Neuronal stem cell (in vitro differentiated cells): ENCODE results near the gene CDC40.

ENCODE experiments used
- DNase-seq: peaks from one replicate; pipeline ENCODE4 v3.0.0-alpha.2; 2013; ENCODE audit warnings: low spot score
- H2AFZ ChIP-seq: one replicate; pipeline ENCODE4 v1.6.1; 2013; ENCODE audit warnings: mild to moderate bottlenecking, low read length, inconsistent platforms
- H2AK5ac ChIP-seq: 2 replicates; pipeline ENCODE4 v1.6.1; 2013; ENCODE audit warnings: low read depth, mild to moderate bottlenecking, inconsistent platforms, low read length, moderate library complexity, mixed read lengths
- H2BK120ac ChIP-seq: 2 replicates; pipeline ENCODE4 v1.6.1; 2013; ENCODE audit warnings: low read depth, mild to moderate bottlenecking, inconsistent platforms, low read length, moderate library complexity, mixed read lengths
- H2BK12ac ChIP-seq: one replicate; pipeline ENCODE4 v1.6.1; 2013; ENCODE audit warnings: low read length, inconsistent platforms
- H2BK15ac ChIP-seq: 2 replicates; pipeline ENCODE4 v1.6.1; 2013; ENCODE audit warnings: mild to moderate bottlenecking, low read length, inconsistent platforms, mixed read lengths
- H2BK5ac ChIP-seq: one replicate; pipeline ENCODE4 v1.6.1; 2013; ENCODE audit warnings: inconsistent platforms, mild to moderate bottlenecking, low read length, moderate library complexity
- H3K14ac ChIP-seq: one replicate; pipeline ENCODE4 v1.6.1; 2013; ENCODE audit warnings: low read length, inconsistent platforms
- H3K18ac ChIP-seq: 2 replicates; pipeline ENCODE4 v1.6.1; 2013; ENCODE audit warnings: low read length, inconsistent platforms
- H3K23ac ChIP-seq: 2 replicates; pipeline ENCODE4 v1.6.1; 2013; ENCODE audit warnings: low read depth, mild to moderate bottlenecking, mixed read lengths, low read length, inconsistent platforms; ENCODE audit not compliant: poor library complexity
- H3K27ac ChIP-seq: replicated peaks from 3 replicates; pipeline ENCODE4 v1.5.1; 2013; ENCODE audit warnings: low read length, inconsistent platforms
- H3K27me3 ChIP-seq, 3 experiments: 2 replicates each; pipeline ENCODE4 v1.6.1; 2013; ENCODE audit warnings: low read length in 3 of 3, mild to moderate bottlenecking in 2 of 3, inconsistent platforms in 1 of 3, low read depth in 1 of 3, mixed read lengths in 1 of 3, moderate library complexity in 1 of 3; ENCODE audit not compliant: control insufficient read depth in 3 of 3, insufficient read depth in 3 of 3
- H3K36me3 ChIP-seq, 2 donors: replicated peaks in 1 of 2; 2 replicates each; pipeline ENCODE4 v1.6.1; 2013; ENCODE audit warnings: low read length in 2 of 2; ENCODE audit not compliant: control insufficient read depth in 2 of 2, insufficient read depth in 2 of 2
- H3K4ac ChIP-seq: 2 replicates; pipeline ENCODE4 v1.6.1; 2013; ENCODE audit warnings: inconsistent platforms, mild to moderate bottlenecking, low read length, moderate library complexity
- H3K4me1 ChIP-seq, 2 donors: 1 replicate in 1 of 2; 2 replicates in 1 of 2; pipeline ENCODE4 v1.6.1; 2013; ENCODE audit warnings: low read length in 2 of 2, low read depth in 1 of 2; ENCODE audit not compliant: control insufficient read depth in 2 of 2, insufficient read depth in 1 of 2
- H3K4me2 ChIP-seq: one replicate; pipeline ENCODE4 v1.6.1; 2013; ENCODE audit warnings: mild to moderate bottlenecking, low read length, inconsistent platforms; ENCODE audit not compliant: insufficient read depth, poor library complexity, severe bottlenecking
- H3K4me3 ChIP-seq, 2 donors: 2 replicates each; pipeline ENCODE4 v1.5.1; 2013; ENCODE audit warnings: low read length in 2 of 2, mild to moderate bottlenecking in 2 of 2, inconsistent platforms in 1 of 2, moderate library complexity in 1 of 2
- H3K79me1 ChIP-seq: one replicate; pipeline ENCODE4 v1.6.1; 2013; ENCODE audit warnings: low read depth, mild to moderate bottlenecking, inconsistent platforms, low read length, moderate library complexity
- H3K9ac ChIP-seq: one replicate; pipeline ENCODE4 v1.6.1; 2013; ENCODE audit warnings: mild to moderate bottlenecking, low read depth, low read length, inconsistent platforms; ENCODE audit not compliant: poor library complexity
- H3K9me3 ChIP-seq, 2 donors: replicated peaks in 1 of 2; 2 replicates each; pipeline versions ENCODE3 to v1.6.1; 2013; ENCODE audit warnings: low read length in 2 of 2, mild to moderate bottlenecking in 2 of 2, inconsistent platforms in 1 of 2, low read depth in 1 of 2, mixed read lengths in 1 of 2, moderate library complexity in 1 of 2; ENCODE audit not compliant: control insufficient read depth in 2 of 2, insufficient read depth in 1 of 2
- H4K8ac ChIP-seq: one replicate; pipeline ENCODE4 v1.6.1; 2013; ENCODE audit warnings: low read depth, mild to moderate bottlenecking, inconsistent platforms, low read length, moderate library complexity
- H4K91ac ChIP-seq: one replicate; pipeline ENCODE4 v1.6.1; 2013; ENCODE audit warnings: low read length, low read depth, mild to moderate bottlenecking, inconsistent platforms; ENCODE audit not compliant: poor library complexity
- WGBS, 2 donors: extraction: QIAGEN DNeasy Blood & Tissue Kit; methylation state at CpG; one replicate each; pipeline ENCODE4 v1.1.7; 2013; ENCODE audit warnings: missing lambda C conversion rate in 2 of 2, mixed read lengths in 1 of 2; ENCODE audit not compliant: insufficient read length in 2 of 2, insufficient replicate concordance in 1 of 2; ENCODE audit errors: extremely low coverage in 2 of 2; 5-methylcytosine and 5-hydroxymethylcytosine counted together

The CDC40 gene

GRCh38 chr6:110173506-110174132 lies 6.6 kb upstream of the CDC40 start:
- H3K4me3 ChIP-seq = no peak overlapping the region
- H4K91ac ChIP-seq = no peak overlapping the region
- H2BK12ac ChIP-seq = no peak overlapping the region
- no peak overlapping the region for H2BK5ac ChIP-seq
- DNase-seq = no peak
- H2AFZ ChIP-seq = no peak overlapping the region
- H3K27ac ChIP-seq = no peak overlapping the region
- no peak overlapping the region for H2AK5ac ChIP-seq
- no peak overlapping the region for H3K23ac ChIP-seq
- no peaks in the 10 kb centered on the region for H3K79me1 ChIP-seq
- H3K9ac ChIP-seq = no peak overlapping the region
- no peak overlapping the region for H3K18ac ChIP-seq
- H3K36me3 ChIP-seq = no peaks in the 10 kb centered on the region
- H2BK120ac ChIP-seq = no peak overlapping the region
- no peak overlapping the region for H4K8ac ChIP-seq
- peaks cover 2% of the 10 kb centered on the region in 2 donors for H3K4me1 ChIP-seq
- H3K4me2 ChIP-seq = peak overlapping the region; percentile 26
- H3K27me3 ChIP-seq = no peaks in the 10 kb centered on the region
- no peak overlapping the region for H3K4ac ChIP-seq
- no peaks in the 10 kb centered on the region for H3K9me3 ChIP-seq
- no peak overlapping the region for H2BK15ac ChIP-seq
- H3K14ac ChIP-seq = no peak overlapping the region
- WGBS, 2 donors = no CpG with 5 or more reads among the region's 4 CpGs

GRCh38 chr6:110178626-110179405 lies 1.4 kb upstream of the CDC40 start:
- peaks cover 6% of the 10 kb centered on the region for H3K79me1 ChIP-seq
- H3K23ac ChIP-seq = peak overlapping the region; percentile 92
- peaks cover 2 to 5% of the 10 kb centered on the region in 2 donors for H3K36me3 ChIP-seq
- no peak overlapping the region for H4K8ac ChIP-seq
- H3K4me2 ChIP-seq = peak overlapping the region; percentile 78
- peak overlapping the region; percentile 88 to 90 for H3K4me3 ChIP-seq
- peak overlapping the region; percentile 91 for H2BK5ac ChIP-seq
- no peaks in the 10 kb centered on the region for H3K9me3 ChIP-seq
- H4K91ac ChIP-seq = no peak overlapping the region
- peak overlapping the region; percentile 97 for H3K27ac ChIP-seq
- peak overlapping the region; percentile 99 for H2AFZ ChIP-seq
- H3K9ac ChIP-seq = peak overlapping the region; percentile 88
- peak overlapping the region; percentile 94 for H2BK15ac ChIP-seq
- peak; percentile 59 for DNase-seq
- H3K14ac ChIP-seq = peak overlapping the region; percentile 90
- H3K4ac ChIP-seq = peak overlapping the region; percentile 85
- peaks cover 1 to 14% of the 10 kb centered on the region in 2 donors for H3K4me1 ChIP-seq
- peak overlapping the region; percentile 45 for H2AK5ac ChIP-seq
- peak overlapping the region; percentile 83 for H2BK120ac ChIP-seq
- WGBS, 2 donors = no CpG with 5 or more reads among the region's 66 CpGs
- no peak overlapping the region for H2BK12ac ChIP-seq
- peak overlapping the region; percentile 99 for H3K18ac ChIP-seq
- H3K27me3 ChIP-seq = no peaks in the 10 kb centered on the region

GRCh38 chr6:110179406-110180227 lies 610 bp upstream of the CDC40 start, which contains the start of gene WASF1:
Gene WASF1 (minus strand): TSS chr6:110179670. CDS start chr6:110127601, 52,069 bp downstream.
- Histone ChIP-seq H3K4me1 (peaks cover 1 to 14% of the 10 kb centered on the region in 2 donors), H3K36me3 (peaks cover 2 to 5% of the 10 kb centered on the region in 2 donors), H3K27ac (peak within 1 kb of the TSS; percentile 97), H3K9ac (peak within 1 kb of the TSS; percentile 90), H2AFZ (peak within 1 kb of the TSS; percentile 99), H2AK5ac (peak within 1 kb of the TSS; percentile 45), H3K4ac (peak within 1 kb of the TSS; percentile 85), H2BK120ac (peak within 1 kb of the TSS; percentile 83), H3K9me3 (no peaks in the 10 kb centered on the region), H4K91ac (no peak within 1 kb of the TSS), H3K4me2 (peak within 1 kb of the TSS; percentile 78), H3K79me1 (peaks cover 6% of the 10 kb centered on the region), H3K4me3 (peak within 1 kb of the TSS; percentile 88 to 95), H4K8ac (no peak within 1 kb of the TSS), H3K14ac (peak within 1 kb of the TSS; percentile 90), H2BK5ac (peak within 1 kb of the TSS; percentile 91), H2BK15ac (peak within 1 kb of the TSS; percentile 94), H3K27me3 (no peaks in the 10 kb centered on the region), H3K23ac (peak within 1 kb of the TSS; percentile 92), H3K18ac (peak within 1 kb of the TSS; percentile 99), H2BK12ac (peak within 1 kb of the TSS; percentile 30)
- DNase-seq = peak; percentile 99
- WGBS, 2 donors = no CpG with 5 or more reads among the region's 62 CpGs
